Karpas-422 (cell line): ENCODE measurements around the gene ITPRIPL2. TPM values are rescaled to one million over a fixed set of nuclear protein-coding genes. Genes with fewer than 3 reads are reported as not detected.

ENCODE experiments used
- DNase-seq: peaks from one replicate; pipeline ENCODE4 v3.0.0-alpha.2; 2015
- H2AFZ ChIP-seq: fragments of 200-600 bp; sonication (generic); 2 replicates; pipeline ENCODE4 v1.6.1; 2014; ENCODE audit warnings: antibody characterized with exemption, low read length, mixed read lengths
- H3K27ac ChIP-seq: fragments of 200-600 bp; sonication (generic); 2 replicates; pipeline ENCODE4 v1.5.1; 2014; ENCODE audit warnings: mild to moderate bottlenecking, low read length, moderate library complexity
- H3K27me3 ChIP-seq: fragments of 200-600 bp; sonication (generic); 2 replicates; pipeline ENCODE4 v1.6.1; 2014; ENCODE audit warnings: low read length, mixed read lengths
- H3K36me3 ChIP-seq: fragments of 200-600 bp; sonication (generic); 2 replicates; pipeline ENCODE4 v1.6.1; 2014; ENCODE audit warnings: low read length, mixed read lengths; ENCODE audit not compliant: insufficient read depth
- H3K4me1 ChIP-seq: fragments of 200-600 bp; sonication (generic); 2 replicates; pipeline ENCODE4 v1.6.1; 2014; ENCODE audit warnings: mild to moderate bottlenecking, low read length, mixed read lengths
- H3K4me2 ChIP-seq: fragments of 200-600 bp; sonication (generic); 2 replicates; pipeline ENCODE4 v1.6.1; 2014; ENCODE audit warnings: low read length, low read depth, mild to moderate bottlenecking; ENCODE audit not compliant: poor library complexity, severe bottlenecking
- H3K4me3 ChIP-seq: fragments of 200-600 bp; sonication (generic); 2 replicates; pipeline ENCODE4 v1.5.1; 2014; ENCODE audit warnings: mild to moderate bottlenecking, antibody characterized with exemption, low read length, mixed read lengths
- H3K79me2 ChIP-seq: fragments of 200-600 bp; sonication (generic); 2 replicates; pipeline ENCODE4 v1.6.1; 2014; ENCODE audit warnings: mild to moderate bottlenecking, low read length, mixed read lengths
- H3K9ac ChIP-seq: fragments of 200-600 bp; sonication (generic); 2 replicates; pipeline ENCODE4 v1.6.0; 2014; ENCODE audit warnings: low read length
- H3K9me2 ChIP-seq: fragments of 200-600 bp; sonication (generic), shearing (Covaris generic); replicated peaks from 2 replicates; pipeline ENCODE4 v1.6.0; 2014; ENCODE audit warnings: mild to moderate bottlenecking, low read length, moderate library complexity; ENCODE audit not compliant: insufficient read depth
- H3K9me3 ChIP-seq: fragments of 300-700, 200-600 bp; sonication (generic); 2 replicates; pipeline ENCODE4 v1.6.1; 2014; ENCODE audit warnings: low read length, mixed read lengths
- H4K20me1 ChIP-seq: fragments of 200-600 bp; sonication (generic); 2 replicates; pipeline ENCODE4 v1.6.1; 2014; ENCODE audit warnings: mild to moderate bottlenecking, antibody characterized with exemption, low read length, low read depth; ENCODE audit not compliant: insufficient read depth
- total RNA-seq: library from RNA; depleted of rRNA; stranded (reverse); fragments of >200 nt; shearing (Covaris generic); gene quantifications from 2 replicates; pipeline ENCODE4 v1.2.3, GENCODE V29; 2014; ENCODE audit warnings: low replicate concordance

ITPRIPL2 gene
- total RNA-seq, 1 experiment from 2014 or later, result not detected

- H4K20me1 ChIP-seq, result no peaks in the 10 kb centered on the region
- no peaks in the 10 kb centered on the region for H3K79me2 ChIP-seq
Observed at GRCh38 chr16:19151310-19151709, 37.5 kb downstream of the ITPRIPL2 start.

GRCh38 chr16:19152042-19152441, 38.3 kb downstream of the ITPRIPL2 start:
- H3K4me1 ChIP-seq, result no peaks in the 10 kb centered on the region
- peaks cover 2% of the 10 kb centered on the region; the same call in 1 of the 2 replicates for H3K27me3 ChIP-seq
- DNase-seq, result no peak
- no peaks in the 10 kb centered on the region; the same call in 1 of the 2 replicates for H3K9me3 ChIP-seq
- H3K36me3 ChIP-seq, result no peaks in the 10 kb centered on the region
- H3K9me2 ChIP-seq, result 0 out of 2 replicates have a peak, but pooled peaks cover 5% of the 10 kb centered on the region
- H3K27ac ChIP-seq, result no peak overlapping the region
- H3K4me3 ChIP-seq, result no peak overlapping the region
- H3K4me2 ChIP-seq, result no peak overlapping the region
- no peak overlapping the region for H3K9ac ChIP-seq
- no peak overlapping the region for H2AFZ ChIP-seq
- H3K79me2 ChIP-seq, result no peaks in the 10 kb centered on the region
- H4K20me1 ChIP-seq, result no peaks in the 10 kb centered on the region

More at GRCh38 chr16:19151310-19151709, 37.5 kb downstream of the ITPRIPL2 start:
- no peak overlapping the region for H2AFZ ChIP-seq
- no peaks in the 10 kb centered on the region for H3K4me1 ChIP-seq
- H3K9me2 ChIP-seq, result 0 out of 2 replicates have a peak, but pooled peaks cover 5% of the 10 kb centered on the region
- no peak overlapping the region for H3K4me2 ChIP-seq
- H3K9me3 ChIP-seq, result no peaks in the 10 kb centered on the region; the same call in 1 of the 2 replicates
- H3K27me3 ChIP-seq, result peaks cover 2% of the 10 kb centered on the region; the same call in 1 of the 2 replicates
- no peak for DNase-seq
- no peak overlapping the region for H3K27ac ChIP-seq
- H3K36me3 ChIP-seq, result no peaks in the 10 kb centered on the region
- no peak overlapping the region for H3K4me3 ChIP-seq
- H3K9ac ChIP-seq, result no peak overlapping the region

- H3K27me3 ChIP-seq, result peaks cover 2% of the 10 kb centered on the region; the same call in 1 of the 2 replicates
- H3K4me3 ChIP-seq, result no peak overlapping the region
- H2AFZ ChIP-seq, result peak overlapping the region; percentile 26; the same call in 1 of the 2 replicates
- H3K36me3 ChIP-seq, result no peaks in the 10 kb centered on the region
- peak; percentile 75 for DNase-seq
- no peak overlapping the region for H3K9ac ChIP-seq
- H3K27ac ChIP-seq, result no peak overlapping the region
- H3K4me2 ChIP-seq, result no peak overlapping the region
- H4K20me1 ChIP-seq, result no peaks in the 10 kb centered on the region
- no peaks in the 10 kb centered on the region for H3K79me2 ChIP-seq
- no peaks in the 10 kb centered on the region for H3K4me1 ChIP-seq
- H3K9me2 ChIP-seq, result 0 out of 2 replicates have a peak, but pooled peaks cover 5% of the 10 kb centered on the region
- no peaks in the 10 kb centered on the region; the same call in 1 of the 2 replicates for H3K9me3 ChIP-seq
Observed at GRCh38 chr16:19153876-19154275, 40.1 kb downstream of the ITPRIPL2 start.

GRCh38 chr16:19162085-19162484, 48.3 kb downstream of the ITPRIPL2 start:
- Histone ChIP-seq H3K4me2 (no peak overlapping the region), H3K27ac (no peak overlapping the region), H3K36me3 (no peaks in the 10 kb centered on the region), H2AFZ (no peak overlapping the region), H3K9me2 (no peaks in the 10 kb centered on the region), H3K27me3 (no peaks in the 10 kb centered on the region), H3K9ac (no peak overlapping the region), H4K20me1 (no peaks in the 10 kb centered on the region), H3K4me1 (no peaks in the 10 kb centered on the region), H3K4me3 (no peak overlapping the region), H3K79me2 (no peaks in the 10 kb centered on the region), H3K9me3 (no peaks in the 10 kb centered on the region; the same call in 1 of the 2 replicates)
- DNase-seq, result no peak

- Histone ChIP-seq H3K9ac (no peak overlapping the region), H3K27ac (no peak overlapping the region), H3K36me3 (no peaks in the 10 kb centered on the region), H3K79me2 (no peaks in the 10 kb centered on the region), H3K27me3 (no peaks in the 10 kb centered on the region), H3K4me3 (no peak overlapping the region), H3K9me3 (no peaks in the 10 kb centered on the region; the same call in 1 of the 2 replicates), H4K20me1 (no peaks in the 10 kb centered on the region), H3K4me2 (no peak overlapping the region), H3K9me2 (no peaks in the 10 kb centered on the region), H2AFZ (no peak overlapping the region), H3K4me1 (no peaks in the 10 kb centered on the region)
- DNase-seq, result no peak
Observed at GRCh38 chr16:19163215-19163614, 49.5 kb downstream of the ITPRIPL2 start.

GRCh38 chr16:19164285-19164684, 50.5 kb downstream of the ITPRIPL2 start:
- no peak for DNase-seq
- H3K27me3 ChIP-seq, result no peaks in the 10 kb centered on the region
- no peak overlapping the region for H3K27ac ChIP-seq
- H4K20me1 ChIP-seq, result no peaks in the 10 kb centered on the region
- no peak overlapping the region for H3K4me3 ChIP-seq
- no peak overlapping the region for H3K9ac ChIP-seq
- H3K9me2 ChIP-seq, result no peaks in the 10 kb centered on the region
- H3K9me3 ChIP-seq, result no peaks in the 10 kb centered on the region; the same call in 1 of the 2 replicates
- H2AFZ ChIP-seq, result no peak overlapping the region
- H3K36me3 ChIP-seq, result no peaks in the 10 kb centered on the region
- H3K4me2 ChIP-seq, result no peak overlapping the region
- no peaks in the 10 kb centered on the region for H3K4me1 ChIP-seq
- H3K79me2 ChIP-seq, result no peaks in the 10 kb centered on the region

GRCh38 chr16:19165101-19165500, 51.3 kb downstream of the ITPRIPL2 start:
- no peaks in the 10 kb centered on the region for H3K9me2 ChIP-seq
- no peaks in the 10 kb centered on the region for H3K79me2 ChIP-seq
- no peak overlapping the region for H2AFZ ChIP-seq
- no peaks in the 10 kb centered on the region for H4K20me1 ChIP-seq
- H3K4me1 ChIP-seq, result no peaks in the 10 kb centered on the region
- no peaks in the 10 kb centered on the region for H3K27me3 ChIP-seq
- H3K9me3 ChIP-seq, result no peaks in the 10 kb centered on the region; the same call in 1 of the 2 replicates
- no peak for DNase-seq
- H3K4me3 ChIP-seq, result no peak overlapping the region
- H3K4me2 ChIP-seq, result no peak overlapping the region
- H3K27ac ChIP-seq, result no peak overlapping the region
- H3K9ac ChIP-seq, result no peak overlapping the region
- no peaks in the 10 kb centered on the region for H3K36me3 ChIP-seq

GRCh38 chr16:19166500-19166899, 52.7 kb downstream of the ITPRIPL2 start:
- no peaks in the 10 kb centered on the region for H3K27me3 ChIP-seq
- no peak overlapping the region for H2AFZ ChIP-seq
- no peaks in the 10 kb centered on the region for H3K79me2 ChIP-seq
- no peaks in the 10 kb centered on the region for H3K9me2 ChIP-seq
- H3K27ac ChIP-seq, result no peak overlapping the region
- H3K9ac ChIP-seq, result no peak overlapping the region
- no peak overlapping the region for H3K4me2 ChIP-seq
- H3K4me3 ChIP-seq, result no peak overlapping the region
- no peaks in the 10 kb centered on the region for H3K4me1 ChIP-seq
- H3K9me3 ChIP-seq, result no peaks in the 10 kb centered on the region; the same call in 1 of the 2 replicates
- no peak for DNase-seq
- no peaks in the 10 kb centered on the region for H4K20me1 ChIP-seq
- no peaks in the 10 kb centered on the region for H3K36me3 ChIP-seq
